C4-2B (cell line): Measurements from ENCODE around the gene TTLL1.

Experiments used
- H3K27ac ChIP-seq: fragments of 450-650 bp; 2 replicates; pipeline ENCODE4 v1.5.1; 2017
- ZFX ChIP-seq: fragments of 450-650 bp; IDR thresholded peaks from 2 replicates; pipeline ENCODE4 v1.6.1; 2017
- TF ChIP-seq, protein P1 (sequence below): fragments of 450-650 bp; conservative IDR thresholded peaks from 2 replicates; pipeline ENCODE4 v1.5.1; 2017; ENCODE audit warnings: mild to moderate bottlenecking

The TTLL1 gene

DNA sequence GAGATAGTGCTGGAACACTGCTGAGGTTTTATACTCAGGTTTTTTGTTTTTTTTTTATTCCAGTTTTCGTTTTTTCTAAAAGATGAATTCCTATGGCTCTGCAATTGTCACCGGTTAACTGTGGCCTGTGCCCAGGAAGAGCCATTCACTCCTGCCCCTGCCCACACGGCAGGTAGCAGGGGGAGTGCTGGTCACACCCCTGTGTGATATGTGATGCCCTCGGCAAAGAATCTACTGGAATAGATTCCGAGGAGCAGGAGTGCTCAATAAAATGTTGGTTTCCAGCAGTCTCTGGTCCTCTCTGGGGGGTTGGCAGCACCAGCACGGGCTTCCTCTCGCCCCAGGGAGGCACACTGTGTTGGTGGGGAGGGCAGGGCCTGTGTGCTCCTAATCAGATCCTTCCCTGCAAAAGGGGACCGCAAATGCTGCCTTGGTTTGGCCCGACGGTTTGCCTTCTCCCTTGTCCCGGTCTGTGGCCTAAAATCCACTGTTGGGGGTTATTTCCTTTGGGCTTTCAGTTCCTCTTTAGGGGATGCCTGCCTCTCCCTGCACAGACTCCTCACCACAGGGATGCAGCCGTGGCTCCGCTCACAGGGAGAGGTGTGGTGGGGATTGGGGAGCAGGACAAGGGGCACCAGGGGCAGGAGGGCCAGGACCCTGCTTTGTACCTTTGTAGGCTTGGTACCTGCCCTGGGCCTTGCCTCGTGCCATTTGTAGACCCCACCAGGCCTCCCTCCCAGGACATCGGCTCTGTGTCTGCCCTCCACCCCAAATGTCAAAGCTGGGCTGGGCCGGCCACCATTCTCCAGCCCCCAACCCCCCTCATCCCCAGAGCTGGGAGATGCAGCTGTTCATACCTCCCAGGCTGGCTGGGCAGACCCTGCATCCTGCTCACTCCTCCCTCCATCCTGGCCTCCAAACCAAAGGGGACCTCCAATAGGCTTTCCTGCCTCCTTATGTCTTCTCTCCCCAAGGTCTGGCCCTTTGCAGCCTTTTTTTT is 40.5 kb upstream of the TTLL1 start:
- no peak overlapping the region for H3K27ac ChIP-seq
- TF ChIP-seq ZFX = no peak
- TF ChIP-seq, protein P1, sequence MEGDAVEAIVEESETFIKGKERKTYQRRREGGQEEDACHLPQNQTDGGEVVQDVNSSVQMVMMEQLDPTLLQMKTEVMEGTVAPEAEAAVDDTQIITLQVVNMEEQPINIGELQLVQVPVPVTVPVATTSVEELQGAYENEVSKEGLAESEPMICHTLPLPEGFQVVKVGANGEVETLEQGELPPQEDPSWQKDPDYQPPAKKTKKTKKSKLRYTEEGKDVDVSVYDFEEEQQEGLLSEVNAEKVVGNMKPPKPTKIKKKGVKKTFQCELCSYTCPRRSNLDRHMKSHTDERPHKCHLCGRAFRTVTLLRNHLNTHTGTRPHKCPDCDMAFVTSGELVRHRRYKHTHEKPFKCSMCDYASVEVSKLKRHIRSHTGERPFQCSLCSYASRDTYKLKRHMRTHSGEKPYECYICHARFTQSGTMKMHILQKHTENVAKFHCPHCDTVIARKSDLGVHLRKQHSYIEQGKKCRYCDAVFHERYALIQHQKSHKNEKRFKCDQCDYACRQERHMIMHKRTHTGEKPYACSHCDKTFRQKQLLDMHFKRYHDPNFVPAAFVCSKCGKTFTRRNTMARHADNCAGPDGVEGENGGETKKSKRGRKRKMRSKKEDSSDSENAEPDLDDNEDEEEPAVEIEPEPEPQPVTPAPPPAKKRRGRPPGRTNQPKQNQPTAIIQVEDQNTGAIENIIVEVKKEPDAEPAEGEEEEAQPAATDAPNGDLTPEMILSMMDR = no peak

DNA sequence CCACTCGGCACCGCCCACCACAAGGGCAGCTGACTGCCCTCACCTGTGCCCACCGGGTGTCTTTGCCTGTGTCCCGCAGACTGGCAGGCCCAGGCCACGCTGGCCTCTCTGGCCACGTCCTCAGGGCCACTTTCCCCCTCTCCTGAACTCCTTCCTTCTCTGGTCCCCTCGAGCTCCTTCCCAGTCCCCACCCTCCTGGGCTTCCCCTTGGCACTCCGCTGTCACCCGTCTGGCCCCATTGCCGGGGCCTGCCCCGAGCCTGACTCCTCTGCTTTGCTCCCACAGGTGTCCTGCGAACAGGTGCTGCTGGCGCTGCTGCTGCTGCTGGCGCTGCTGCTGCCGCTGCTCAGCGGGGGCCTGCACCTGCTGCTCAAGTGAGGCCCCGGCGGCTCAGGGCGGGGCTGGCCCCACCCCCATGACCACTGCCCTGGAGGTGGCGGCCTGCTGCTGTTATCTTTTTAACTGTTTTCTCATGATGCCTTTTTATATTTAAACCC is 39.8 kb upstream of the TTLL1 start:
- no peak overlapping the region for H3K27ac ChIP-seq
- TF ChIP-seq ZFX = no peak
- TF ChIP-seq, protein P1 = no peak

DNA sequence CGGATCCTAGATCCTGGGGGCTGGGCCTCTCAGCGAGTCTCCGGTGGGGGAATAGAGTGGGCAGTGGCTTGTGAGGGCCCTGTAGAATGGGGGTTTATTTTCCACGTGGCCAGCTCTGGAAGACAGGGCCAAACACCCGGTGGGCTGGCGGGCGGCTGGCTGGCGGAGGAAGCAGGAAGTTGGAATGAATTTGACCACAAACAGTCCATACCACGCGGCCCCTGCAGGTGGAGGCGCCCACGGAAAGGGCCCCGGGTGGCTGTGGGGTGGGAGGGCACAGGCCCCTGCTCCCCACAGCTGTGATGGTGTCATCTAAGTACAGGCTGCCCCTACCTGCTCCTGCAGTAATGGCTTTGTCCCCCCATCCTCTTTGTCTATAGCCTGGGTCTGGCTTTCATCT is 38.9 kb upstream of the TTLL1 start:
- H3K27ac ChIP-seq = no peak overlapping the region
- TF ChIP-seq, protein P1 = no peak
- no peak for TF ChIP-seq ZFX

DNA sequence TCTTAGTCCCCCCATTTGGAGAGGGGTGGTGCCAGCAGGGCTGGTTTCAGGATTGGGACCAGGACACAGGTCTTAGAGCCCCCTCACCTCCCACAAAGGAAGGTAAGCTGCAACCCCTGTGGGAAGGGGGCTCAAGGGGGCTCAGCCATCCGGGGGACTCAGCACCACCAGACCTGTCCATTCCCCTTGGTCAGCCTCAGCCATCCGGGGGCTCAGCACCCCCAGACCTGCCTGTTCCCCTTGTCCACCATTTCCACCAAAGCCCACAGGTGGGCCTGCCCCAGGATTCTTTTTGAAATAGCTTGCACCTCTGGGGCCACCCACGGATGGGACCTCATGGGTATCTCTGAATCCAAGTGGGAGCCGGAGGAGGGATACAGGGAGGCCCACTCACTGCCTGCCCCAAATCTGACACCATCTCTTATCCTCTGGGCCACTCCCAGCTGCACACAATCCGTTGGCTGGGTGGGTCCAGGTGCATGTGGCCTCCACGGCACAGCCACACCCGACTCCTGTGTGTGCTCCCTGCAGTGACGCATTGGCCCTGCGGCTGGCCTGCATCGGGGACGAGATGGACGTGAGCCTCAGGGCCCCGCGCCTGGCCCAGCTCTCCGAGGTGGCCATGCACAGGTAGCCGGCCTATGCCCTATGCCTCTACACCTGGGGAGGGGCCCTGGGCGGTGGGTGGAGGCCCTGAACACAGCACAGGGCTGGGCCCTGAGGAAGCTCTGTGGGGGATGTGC is 38.1 kb upstream of the TTLL1 start:
- no peak overlapping the region for H3K27ac ChIP-seq
- TF ChIP-seq, protein P1 = no peak
- no peak for TF ChIP-seq ZFX

DNA sequence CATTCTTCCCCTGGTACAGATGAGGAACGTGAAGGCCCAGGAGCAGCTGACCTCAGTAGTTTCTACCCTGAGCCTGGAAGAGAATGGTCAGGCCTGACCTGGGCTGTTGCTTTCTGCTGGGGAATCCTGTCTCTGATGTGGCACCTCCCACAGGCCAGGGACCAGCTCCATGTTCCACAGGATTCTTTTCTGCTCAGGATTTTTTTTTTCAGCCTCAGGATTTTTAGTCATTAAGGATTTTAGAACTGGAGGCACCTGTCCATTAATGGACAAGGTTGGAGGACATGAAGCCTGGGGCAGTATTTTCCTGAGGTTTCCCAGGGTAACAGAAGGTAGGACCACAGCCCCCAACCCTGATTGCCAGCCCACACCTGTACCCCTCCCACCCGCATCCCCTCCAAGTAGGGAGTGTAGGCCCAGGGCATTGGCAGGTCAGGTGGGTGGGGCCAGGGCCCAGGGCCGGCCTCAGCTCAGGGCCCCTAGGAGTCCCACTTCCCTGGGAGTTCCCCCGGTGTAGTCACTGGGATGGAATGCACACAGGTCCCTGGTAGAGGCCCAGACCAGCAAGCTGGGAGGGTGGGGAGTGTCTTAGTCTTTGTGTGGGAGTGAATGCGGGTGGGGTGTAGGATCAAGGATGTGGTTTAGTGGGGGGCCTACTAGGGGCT is 37.4 kb upstream of the TTLL1 start:
- TF ChIP-seq ZFX = no peak
- TF ChIP-seq, protein P1 = no peak
- H3K27ac ChIP-seq = no peak overlapping the region

DNA sequence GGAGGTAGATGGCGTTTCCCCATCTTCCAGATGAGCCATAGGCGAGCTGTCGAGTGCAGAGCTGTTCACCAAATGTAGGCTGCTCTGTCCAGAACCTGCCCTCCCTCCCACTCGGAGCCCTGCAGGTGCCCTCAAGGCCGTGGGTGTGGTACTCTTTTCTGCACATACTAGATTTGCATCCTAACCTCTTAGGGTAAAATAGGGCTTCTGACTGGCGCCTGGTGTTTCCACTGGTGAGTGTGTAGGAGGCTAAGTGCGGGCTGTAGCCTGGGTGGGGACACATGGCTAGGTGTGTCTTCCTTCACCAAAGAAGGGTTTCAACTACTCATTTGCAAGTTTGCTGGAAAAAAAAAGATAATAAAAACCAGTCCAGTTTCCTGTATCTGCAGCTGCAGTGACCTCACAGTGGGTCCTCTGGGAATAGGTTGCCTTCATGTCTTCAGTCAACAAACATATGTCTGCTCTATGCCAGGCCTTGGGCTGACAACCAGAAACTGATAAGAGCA is 29.8 kb upstream of the TTLL1 start:
- TF ChIP-seq, protein P1 = no peak
- no peak for TF ChIP-seq ZFX
- peak overlapping the region; percentile 36 for H3K27ac ChIP-seq
